NK-92 treated with Interleukin-12 subunit alpha and Interleukin-12 subunit beta, amount 100 ng/mL, for 24 hours (cell line): Measurements from ENCODE around the gene ITGA1.

Experiments used
- DNase-seq: peaks from one replicate; lab custom pipeline; 2025; lab: John Stamatoyannopoulos, UW

The ITGA1 gene

GRCh38 chr5:52998552-52999313, 211.0 kb downstream of the ITGA1 start:
- DNase-seq: no peak

DNA sequence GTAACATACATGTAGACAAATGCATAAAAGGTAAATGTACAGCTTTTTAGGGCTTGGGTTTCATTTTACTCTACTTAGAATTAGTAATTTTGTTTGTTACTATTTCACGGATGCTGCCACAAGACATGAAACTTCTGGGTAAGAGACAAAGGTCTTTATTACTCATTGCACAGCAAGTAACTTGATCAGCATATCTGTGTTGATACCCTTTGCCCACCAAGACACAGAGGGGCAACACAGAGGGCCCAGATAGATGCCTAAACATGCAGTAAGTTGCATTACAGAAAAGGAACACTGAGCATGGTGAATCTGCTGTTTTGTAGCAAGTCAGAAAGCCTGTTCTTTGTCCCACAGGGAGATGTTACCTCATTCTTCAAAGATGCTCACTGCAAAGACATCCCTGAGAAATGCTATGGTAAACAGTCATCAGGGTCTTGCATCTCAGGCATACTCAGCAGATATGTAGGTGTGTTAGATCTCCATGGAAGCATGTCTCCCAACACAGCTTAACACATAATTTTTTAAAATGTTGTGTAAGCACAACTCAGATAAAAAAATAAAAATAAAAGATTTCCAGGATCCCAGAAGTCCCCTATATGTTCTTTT, 211.7 kb downstream of the ITGA1 start:
- DNase-seq: no peak

GRCh38 chr5:53001541-53001940, 213.8 kb downstream of the ITGA1 start:
- DNase-seq: no peak

DNA sequence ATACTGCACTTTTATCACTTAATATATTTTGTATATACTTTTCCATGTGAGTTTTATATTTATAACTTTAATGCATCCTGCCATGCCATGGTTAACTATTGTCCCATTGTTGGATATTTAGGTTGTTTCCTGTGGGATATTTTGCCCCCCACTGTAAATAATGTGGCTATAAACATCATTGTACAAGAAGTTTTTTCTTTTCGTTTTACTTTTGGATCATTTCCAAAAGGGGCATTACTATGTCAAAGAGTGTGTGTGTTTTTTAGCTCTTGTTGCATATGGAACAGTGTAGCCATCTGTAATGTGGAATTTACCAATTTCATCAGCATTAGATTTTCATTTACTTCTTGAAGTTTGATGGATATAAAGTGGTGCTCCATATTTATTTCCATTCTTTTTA, 214.8 kb downstream of the ITGA1 start:
- no peak for DNase-seq

DNA sequence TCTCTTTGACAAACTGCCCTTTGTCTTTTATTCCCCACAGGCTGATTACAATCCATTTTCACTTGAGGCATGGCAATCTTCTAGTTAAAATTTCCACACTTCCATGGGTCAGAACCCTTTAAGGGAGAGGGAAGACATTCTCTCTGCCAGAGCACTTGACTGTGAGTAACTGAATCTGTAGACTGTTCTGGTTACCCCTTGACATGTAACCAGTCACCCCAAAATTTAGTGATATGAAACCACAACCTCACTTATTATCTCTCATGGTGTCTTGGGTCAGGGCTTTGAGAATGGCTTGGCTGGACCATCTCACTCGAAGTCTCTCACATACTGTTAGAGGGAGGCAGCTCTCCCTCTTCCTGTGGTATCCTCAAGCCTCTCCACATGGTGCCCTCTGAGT, 215.4 kb downstream of the ITGA1 start:
- DNase-seq: no peak

- no peak for DNase-seq
Measured at GRCh38 chr5:53006911-53007890, 219.5 kb downstream of the ITGA1 start.

DNA sequence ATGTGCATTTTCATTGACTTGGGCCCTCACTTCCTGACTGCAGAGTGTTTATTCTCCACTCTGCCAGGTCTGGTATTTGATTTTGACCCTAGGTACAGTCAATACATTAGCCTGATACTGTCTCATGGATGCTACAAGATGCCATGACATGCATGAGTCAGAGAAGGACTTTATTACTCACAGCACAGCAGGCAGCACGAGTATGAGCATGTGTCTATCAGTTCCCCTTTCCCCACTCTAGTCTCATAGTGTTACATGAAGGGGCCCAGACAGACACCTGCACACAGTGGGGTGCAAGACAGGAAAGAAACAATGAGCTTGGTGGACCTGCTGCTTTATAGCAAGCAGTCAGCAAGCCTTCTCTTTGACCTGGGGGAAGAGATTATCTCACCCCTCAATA, 221.0 kb downstream of the ITGA1 start:
- DNase-seq: no peak
